Adipose tissue (tissue), 3 donors: ENCODE data around the gene RBM10. TPM values are rescaled to one million over a fixed set of nuclear protein-coding genes. Genes with fewer than 3 reads are reported as not detected.

Experiments
- H3K27ac ChIP-seq: one replicate; pipeline ENCODE4 v1.5.1; 2013; ENCODE audit warnings: low read depth, low read length
- WGBS, 3 donors: extraction: QIAGEN DNeasy Blood & Tissue Kit; methylation state at CpG; one replicate each; pipeline ENCODE4 v1.1.7; 2013; 5-methylcytosine and 5-hydroxymethylcytosine counted together
- polyA plus RNA-seq, 3 donors: library from polyadenylated mRNA; stranded (reverse); fragments of 200-250 nt; gene quantifications; one replicate each; pipeline ENCODE4 v1.2.3, GENCODE V29; 2013
- donor health status: healthy with polysubstance abuse.
- donor health status: Bipolar disorder and iron deficiency.
- donor health status: healthy.

Gene RBM10
- polyA plus RNA-seq, 3 donors = 22.3 to 25.2 (median 22.6) TPM

DNA sequence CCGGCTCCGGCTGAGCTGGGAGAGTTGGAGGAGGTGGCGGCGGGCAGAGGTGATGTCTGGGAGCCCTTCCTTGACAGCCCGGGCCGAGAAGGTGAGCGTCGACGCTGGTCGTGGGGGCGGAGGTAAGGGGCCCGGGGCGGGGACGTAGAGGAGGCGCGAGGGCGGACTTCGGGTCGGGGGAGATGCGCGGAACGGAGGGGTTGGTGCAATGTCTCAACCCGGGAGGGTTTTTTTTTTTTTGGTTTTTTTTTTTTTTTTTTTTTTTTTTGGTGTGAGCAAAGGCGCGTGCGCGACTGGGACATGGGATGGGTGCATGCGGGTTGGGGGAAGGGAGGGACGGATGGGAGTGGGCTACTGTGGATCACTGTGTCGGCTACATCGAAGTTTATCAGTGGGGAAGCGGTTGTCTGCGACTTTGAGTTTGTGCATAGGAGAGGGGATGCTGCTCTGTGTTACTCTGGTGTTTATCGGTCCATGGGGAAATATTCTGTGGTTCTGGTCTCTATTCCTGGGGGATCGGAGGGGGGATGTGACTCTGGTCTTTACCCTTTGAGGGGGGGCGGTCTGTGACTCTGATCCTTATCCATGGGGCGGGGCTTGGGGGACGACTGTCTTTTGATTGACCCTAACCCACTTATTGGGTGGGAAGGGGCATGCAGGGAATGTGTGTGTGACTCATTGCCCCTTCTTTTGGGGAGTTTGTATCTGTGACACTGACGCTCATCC lies 537 bp downstream of the RBM10 start:
- WGBS, 3 donors = 0 to 34% (median 1%) methylated on average over 25 to 39 of the region's 39 CpGs
- peak overlapping the region; percentile 42 for H3K27ac ChIP-seq

DNA sequence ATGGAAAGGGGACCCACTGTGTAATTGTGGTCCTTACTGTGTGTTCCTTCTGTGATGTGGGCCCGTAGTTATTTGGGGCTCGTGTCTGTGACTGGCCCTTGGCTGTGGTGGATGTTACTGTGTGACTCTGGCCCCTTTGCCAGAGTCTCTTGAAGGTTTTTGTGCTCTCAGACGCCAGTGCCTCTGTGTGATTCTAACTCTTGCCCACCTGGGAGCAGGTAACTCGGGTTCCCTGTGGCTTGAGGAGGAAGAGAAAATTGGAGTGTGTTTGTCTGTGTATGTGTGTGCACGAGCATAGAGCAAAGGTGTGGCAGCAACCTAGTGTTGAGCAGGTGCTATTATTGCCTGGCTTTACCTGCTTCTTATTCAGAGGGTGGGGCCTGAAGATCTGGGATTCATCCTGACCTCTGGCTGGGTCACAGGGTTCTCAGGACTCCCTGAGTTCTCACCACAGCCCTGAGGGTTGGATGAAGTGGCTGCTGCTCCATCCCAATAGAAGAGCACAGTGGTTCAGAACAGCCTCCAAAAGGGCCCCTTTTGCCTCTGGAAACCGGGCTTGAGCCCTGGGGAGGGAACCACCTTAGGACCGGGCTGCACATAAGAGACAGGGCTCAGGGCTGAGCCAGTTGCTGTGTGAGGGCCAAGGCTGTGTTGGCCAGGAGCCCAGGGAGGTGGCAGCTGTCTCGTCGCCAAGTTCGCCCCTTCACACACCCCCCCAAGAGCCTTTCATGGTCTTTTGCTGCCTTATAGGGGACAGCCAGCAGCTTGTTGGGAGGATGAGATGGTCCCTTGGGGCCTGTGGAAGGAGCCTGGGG lies 1.3 kb downstream of the RBM10 start:
- 0 to 35% (median 6%) methylated on average over 5 to 10 of the region's 10 CpGs for WGBS, 3 donors
- no peak overlapping the region for H3K27ac ChIP-seq

DNA sequence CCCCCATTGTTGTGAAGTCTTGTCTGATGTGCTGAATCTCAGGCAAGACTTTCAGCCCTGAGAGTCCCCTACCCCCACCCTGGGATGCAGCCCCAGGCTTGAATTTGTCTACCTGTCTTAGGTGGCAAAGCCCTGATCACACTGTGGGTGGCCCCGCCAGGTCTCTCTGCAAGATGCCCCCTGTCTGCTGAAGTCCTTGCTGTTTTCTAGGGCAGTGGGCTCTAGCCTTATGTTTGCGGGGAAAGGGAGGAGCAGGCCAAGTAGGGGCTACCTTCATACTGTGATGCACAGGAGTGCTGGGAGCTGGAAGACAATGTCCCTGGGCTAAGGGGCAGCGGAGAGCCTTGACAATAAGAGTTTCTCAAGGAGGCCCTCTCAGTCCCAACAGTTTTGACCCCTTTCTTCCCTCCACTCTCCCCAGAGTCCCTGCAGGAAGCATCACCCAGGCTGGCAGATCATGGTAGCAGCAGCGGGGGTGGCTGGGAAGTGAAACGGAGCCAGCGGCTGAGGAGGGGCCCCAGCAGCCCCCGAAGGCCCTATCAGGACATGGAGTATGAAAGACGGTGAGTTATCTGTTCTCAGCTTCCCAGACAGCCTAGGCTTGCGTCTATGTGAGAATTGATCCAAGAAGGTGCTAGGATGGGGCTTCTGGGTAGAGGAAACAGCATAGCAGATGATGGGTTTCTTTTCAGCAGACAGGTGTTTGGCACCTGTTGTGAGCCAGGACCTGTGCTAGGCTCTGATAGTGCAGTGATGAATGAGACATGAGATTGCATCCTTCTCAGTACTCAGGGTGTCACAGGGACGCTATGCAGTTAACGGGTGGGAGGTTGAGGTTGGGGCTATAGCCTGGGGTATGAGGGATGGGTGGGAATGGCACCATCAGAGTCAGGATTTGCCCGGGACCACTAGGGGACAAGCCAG lies 2.2 kb downstream of the RBM10 start:
- no peak overlapping the region for H3K27ac ChIP-seq
- WGBS, 3 donors = 78 to 82% (median 82%) methylated on average over 12 of the region's 12 CpGs

DNA sequence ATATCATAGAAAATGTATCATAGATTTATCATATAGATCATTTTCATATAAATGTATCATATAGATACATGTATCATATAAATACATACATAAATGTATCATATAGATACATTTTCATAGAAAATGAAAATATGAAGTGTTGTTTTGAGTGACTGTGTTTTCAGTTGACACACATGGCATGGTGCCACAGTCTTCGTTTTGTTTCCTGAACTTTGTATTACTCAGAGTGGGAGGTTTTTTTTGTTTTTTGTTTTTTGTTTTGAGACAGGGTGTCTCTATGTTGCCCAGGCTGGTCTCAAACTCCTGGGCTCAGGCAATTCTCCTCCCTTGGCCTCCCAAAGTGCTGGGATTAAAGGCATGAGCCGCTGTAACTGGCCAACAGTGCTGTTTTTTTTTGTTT lies 3.9 kb downstream of the RBM10 start:
- H3K27ac ChIP-seq = no peak overlapping the region
- WGBS, 3 donors = 58 to 65% (median 62%) methylated on average over 2 of the region's 2 CpGs

DNA sequence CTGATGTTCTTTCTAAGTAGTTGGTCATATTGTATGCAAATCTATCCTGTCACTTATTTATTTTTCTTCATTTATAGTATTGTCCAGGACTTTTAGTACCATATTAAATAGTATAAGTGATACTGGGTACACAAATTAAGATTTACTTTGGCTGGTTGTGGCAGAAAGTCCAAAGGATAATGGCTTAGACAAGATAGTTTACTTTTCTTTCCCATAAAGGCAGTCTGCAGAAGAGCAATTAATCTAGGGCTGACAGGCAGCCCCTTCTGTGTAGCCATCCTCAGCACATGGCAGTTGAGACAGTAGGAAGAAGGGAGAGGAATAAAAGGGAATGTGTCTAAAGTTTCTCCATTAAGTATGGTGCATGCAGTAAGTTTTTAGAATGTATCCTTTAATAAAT lies 6.4 kb downstream of the RBM10 start:
- no peak overlapping the region for H3K27ac ChIP-seq

DNA sequence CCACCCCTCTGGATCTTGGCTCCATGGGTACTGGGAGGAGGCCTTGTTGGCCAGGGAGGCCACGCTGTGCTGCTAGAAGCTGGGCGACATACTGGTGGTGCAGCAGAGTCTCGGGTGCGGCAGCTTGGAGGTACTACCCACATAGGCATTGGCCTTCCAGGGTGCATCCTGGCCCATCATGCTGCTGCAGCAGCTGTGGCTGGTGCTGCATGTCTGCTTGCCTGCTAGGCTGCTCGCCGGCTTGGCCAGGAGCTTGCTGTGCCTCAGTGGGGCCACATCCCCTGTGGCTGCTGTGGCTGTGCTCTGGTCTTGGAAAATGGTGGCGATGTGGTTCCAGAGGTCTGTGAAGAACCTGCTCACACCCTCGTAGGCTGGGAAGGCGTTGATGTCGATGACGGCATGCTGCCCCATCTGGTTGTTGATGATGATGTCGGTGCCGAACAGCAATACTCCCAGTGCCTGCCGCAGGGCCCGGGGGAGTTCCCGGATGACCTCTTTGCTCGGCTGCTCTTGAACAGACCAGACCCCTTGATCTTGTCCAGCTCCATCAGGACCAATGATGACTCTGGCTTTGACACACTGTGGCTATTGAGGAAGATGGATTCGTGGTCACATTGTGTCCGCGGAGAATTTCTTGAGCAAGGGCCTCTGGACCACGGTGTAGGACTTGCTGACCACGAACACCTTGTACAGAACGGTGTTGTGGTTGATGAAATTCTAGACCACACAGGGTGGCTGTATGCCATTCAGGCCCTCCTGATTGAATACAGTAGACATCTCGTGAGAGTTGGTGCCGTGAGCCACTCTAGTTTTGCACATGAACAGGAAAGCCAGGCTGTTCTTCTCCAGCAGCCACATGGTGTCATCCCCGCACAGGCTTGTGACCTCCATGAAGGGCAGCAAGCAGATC lies 11.8 kb downstream of the RBM10 start:
- WGBS, 3 donors = 86 to 95% (median 91%) methylated on average over 25 to 26 of the region's 26 CpGs

DNA sequence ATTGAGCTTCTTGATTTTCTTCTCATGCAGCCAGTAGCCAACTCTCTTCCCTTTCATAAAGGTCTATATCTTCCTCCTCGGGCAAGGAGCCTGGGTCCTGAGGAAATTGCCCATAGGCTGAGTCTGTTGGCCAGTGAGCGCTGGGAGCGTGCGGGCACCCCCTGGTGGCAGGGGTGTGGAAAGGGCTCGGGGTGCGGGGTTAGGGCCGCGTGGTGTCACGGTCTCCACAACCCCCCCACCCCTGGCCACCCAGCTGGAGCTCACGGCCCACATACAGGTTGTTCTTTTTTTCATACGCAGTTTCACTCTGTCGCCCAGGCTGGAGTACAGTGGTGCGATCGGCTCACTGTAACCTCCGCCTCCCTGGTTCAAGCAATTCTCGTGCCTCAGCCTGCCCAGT lies 13.1 kb downstream of the RBM10 start:
- H3K27ac ChIP-seq = no peak overlapping the region
- 90 to 98% (median 98%) methylated on average over 12 to 16 of the region's 16 CpGs for WGBS, 3 donors

More for the DNA sequence above, 11.8 kb downstream of the RBM10 start:
- H3K27ac ChIP-seq = no peak overlapping the region

DNA sequence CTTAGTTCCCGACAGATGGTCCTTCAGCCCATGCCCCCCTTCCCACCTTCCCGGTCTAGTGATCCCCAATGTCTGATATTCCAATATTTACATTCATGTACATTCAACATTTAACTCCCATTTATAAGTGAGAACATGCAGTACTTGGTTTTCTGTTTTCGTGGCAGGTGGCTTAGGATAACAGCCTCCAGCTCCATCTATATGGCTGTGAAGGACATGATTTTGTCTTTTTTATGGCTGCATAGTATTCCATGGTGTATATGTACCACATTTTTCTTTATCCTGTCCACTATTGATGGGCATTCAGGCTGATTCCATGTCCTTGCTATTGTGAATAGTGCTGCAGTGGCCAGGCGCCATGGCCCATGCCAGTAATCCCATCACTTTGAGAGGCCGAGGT lies 13.8 kb downstream of the RBM10 start:
- H3K27ac ChIP-seq = no peak overlapping the region
- WGBS, 3 donors = 96 to 100% (median 100%) methylated on average over 5 of the region's 5 CpGs

DNA sequence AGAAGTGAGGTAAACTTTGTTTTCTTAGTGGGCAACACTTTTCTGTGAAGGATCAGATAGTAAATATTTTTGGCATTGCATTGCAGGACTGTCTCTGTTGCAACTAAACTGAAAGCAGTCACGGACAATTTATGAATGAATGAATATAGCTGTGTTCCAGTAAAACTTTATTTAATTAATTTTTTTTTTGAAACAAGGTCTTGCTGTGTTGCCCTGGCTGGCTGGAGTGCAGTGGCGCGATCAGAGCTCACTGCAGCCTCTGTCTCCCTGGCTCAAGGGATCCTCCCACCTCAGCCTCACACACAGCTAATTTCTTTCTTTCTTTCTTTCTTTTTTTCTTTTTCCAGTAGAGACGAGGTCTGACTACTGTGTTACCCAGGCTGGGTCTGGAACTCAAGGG lies 15.8 kb downstream of the RBM10 start:
- 67 to 85% (median 84%) methylated on average over 4 of the region's 4 CpGs for WGBS, 3 donors
- no peak overlapping the region for H3K27ac ChIP-seq

DNA sequence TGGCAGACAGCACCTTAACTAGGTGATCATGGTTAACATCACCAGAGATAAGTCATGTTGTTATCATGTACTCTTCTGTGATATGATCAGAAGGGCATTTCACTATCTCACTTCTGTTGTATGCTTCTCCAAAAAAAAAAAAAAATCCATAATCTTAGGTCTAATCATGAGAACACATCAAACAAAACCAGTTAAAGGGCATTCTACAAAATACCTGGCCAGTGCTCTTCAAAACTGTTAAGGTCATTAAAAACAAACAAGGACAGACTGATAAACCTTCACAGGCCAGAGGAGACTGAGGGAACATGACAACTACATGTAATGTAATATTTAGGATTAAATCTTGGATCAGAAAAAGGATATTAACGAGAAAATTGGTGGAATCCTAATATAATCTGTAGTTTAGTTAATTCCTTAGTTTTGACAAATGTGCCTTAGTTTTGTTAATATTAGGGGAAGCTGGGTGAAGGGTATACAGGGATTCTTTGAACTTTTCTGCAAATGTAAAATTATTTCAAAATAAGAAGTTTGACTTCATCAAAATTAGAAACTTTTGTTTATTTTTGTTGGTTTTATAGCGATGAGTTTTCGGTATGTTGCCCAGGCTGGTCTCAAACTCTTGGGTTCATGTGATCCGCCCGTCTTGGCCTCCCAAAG lies 18.0 kb downstream of the RBM10 start:
- 91 to 99% (median 98%) methylated on average over 5 of the region's 5 CpGs for WGBS, 3 donors
- H3K27ac ChIP-seq = no peak overlapping the region

DNA sequence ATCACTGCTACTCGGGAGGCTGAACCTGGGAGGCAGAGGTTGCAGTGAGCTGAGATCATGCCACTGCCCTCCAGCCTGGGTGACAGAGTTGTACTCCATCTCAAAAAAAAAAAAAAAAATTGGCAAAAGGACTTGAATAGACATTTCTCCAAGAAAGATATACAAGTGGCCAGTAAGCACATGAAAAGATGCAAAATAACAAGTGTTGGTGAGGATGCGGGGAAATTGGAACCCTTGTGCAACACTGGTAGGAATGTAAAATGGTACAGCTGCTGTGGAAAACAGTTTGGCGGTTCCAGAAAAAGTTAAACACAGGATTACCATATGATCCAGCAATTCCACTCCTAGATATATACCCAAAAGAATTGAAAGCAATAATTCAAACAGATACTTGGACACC lies 19.4 kb downstream of the RBM10 start:
- no peak overlapping the region for H3K27ac ChIP-seq
- 99 to 100% (median 99%) methylated on average over 3 of the region's 3 CpGs for WGBS, 3 donors

DNA sequence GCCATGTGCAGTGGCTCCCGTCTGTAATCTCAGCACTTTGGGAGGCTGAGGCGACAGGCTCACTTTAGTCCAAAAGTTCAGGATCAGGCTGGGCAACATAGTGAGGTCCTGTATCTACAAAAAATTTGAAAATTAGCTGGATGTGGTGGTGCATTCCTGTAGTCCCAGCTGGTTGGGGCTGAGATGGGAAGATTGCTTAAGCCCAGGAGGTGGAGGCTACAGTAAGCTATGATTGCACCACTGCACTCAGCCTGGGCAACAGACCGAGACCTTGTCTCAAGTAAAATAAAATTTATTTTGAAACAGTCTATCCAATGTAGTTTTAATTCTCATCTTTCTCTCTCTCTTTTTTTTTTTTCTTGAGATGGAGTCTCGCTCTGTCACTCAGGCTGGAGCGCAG lies 21.1 kb downstream of the RBM10 start:
- 80 to 91% (median 80%) methylated on average over 5 of the region's 5 CpGs for WGBS, 3 donors
- H3K27ac ChIP-seq = no peak overlapping the region

DNA sequence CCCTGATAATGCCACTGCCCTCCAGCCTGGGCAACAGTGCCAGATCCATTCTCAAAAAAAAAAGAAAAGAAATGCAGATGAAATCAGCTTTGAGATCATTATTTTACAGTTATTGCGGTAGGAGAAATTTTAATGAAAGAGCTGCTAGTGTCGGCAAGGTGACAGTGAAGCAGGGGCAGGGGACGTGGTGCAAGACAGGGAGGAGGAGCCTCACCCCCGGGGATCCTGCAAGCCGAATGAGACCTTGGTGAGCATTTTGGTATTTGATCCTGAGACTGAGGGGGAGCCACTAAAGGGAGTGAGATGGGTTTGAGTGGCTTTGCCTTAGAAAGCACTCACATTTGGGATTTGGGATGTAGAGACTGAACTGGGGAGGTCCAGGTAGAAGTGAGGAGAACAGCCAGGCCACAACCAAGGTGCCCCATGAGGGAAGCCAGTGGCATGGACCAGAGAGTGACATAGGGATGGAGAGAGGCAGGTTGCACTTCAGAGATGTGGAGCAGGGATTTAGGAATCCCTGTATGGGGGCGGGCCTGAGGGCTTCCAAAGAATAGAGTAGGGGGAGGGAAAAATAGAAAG lies 23.6 kb downstream of the RBM10 start:
- H3K27ac ChIP-seq = no peak overlapping the region
- WGBS, 3 donors = 79 to 89% (median 80%) methylated on average over 6 of the region's 6 CpGs

DNA sequence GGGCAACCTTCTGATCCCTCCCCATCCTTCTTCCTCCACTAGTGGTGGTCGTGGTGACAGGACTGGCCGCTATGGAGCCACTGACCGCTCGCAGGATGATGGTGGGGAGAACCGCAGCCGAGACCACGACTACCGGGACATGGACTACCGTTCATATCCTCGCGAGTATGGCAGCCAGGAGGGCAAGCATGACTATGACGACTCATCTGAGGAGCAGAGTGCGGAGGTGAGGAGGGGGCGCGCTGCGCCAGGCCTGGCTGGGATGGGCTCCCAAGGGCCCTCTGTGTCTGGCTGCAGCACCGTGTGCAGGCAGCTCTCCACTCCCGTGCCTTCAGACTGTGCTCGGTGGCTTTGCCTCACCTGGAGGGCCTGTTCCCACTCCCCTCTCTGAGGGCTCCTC lies 24.3 kb downstream of the RBM10 start:
- no peak overlapping the region for H3K27ac ChIP-seq
- 92 to 94% (median 92%) methylated on average over 14 to 19 of the region's 19 CpGs for WGBS, 3 donors

DNA sequence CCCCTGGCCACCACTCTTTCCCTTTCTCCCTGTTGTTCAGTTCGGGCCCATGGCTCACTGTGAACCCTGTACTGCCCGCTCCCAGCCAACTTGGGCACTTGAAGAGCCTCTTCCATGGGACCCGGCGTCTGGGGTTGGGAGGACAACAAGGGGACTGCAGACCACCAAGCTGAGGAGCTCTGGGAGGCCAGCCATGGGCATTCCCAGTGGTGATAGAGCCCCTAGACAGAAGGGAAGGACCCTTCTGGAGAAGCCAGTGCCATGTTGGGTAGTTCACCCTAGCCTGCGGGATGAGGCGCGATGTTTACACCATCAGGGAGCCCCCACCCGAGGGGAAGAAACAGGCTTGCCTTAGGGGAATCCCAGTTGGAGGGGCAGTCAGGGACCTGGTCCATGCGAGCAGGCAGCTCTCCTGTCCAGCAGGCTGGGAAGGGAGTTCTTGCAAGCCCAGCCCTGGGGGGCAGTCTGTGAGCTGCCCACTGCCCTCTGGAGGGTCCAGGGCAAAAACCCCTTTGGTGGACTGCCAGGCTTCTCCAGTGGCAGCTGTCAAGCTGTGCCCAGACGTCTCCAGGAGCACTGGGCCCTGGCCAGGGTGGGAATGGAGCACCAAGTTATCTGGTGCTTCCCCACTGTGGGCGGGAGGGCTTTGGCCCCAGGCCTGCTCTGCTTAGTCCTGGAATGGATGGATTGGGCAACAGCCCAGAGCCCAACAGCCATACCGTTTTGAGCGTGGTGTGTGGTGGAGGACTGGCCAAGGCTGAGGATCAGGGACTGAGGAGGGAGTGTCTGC lies 24.9 kb downstream of the RBM10 start:
- H3K27ac ChIP-seq = no peak overlapping the region
- WGBS, 3 donors = 72 to 85% (median 76%) methylated on average over 10 to 13 of the region's 13 CpGs

DNA sequence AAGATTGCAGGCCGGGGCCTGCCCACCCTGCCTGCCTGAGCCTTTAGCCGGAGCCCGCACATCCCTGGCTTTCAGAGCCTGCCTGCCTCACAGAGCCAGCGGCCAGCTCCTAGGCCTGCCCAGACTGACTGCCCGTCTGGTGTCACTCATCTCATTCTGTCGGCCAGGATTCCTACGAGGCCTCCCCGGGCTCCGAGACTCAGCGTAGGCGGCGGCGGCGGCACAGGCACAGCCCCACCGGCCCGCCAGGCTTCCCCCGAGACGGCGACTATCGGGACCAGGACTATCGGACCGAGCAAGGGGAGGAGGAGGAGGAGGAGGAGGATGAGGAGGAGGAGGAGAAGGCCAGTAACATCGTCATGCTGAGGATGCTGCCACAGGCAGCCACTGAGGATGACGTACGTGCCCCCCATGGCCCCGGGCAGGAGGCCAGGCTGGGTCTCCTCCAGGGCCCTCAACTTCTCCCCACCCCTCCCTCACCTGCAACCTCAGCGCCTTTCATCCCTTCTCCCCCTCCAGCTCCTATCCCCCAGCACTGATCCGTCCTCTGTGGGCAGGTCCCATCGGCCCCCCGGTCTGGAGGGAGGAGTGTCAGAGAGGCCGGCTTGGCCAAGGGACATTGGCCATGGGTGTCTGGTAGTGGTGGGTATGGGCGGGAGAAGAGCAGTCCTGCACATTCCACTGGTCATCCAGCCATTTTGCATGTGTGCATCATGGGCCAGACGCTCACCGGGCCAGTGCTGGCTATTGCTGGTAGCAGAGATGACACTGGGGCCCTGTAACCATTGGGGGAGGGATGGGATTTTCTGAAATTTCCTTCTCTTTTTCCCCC lies 26.1 kb downstream of the RBM10 start:
- 88 to 94% (median 91%) methylated on average over 24 to 34 of the region's 34 CpGs for WGBS, 3 donors
- no peak overlapping the region for H3K27ac ChIP-seq
